ENCODE measurements around the gene INTS3.
"Not testable (repeated sequence)": the region's sequence is repeated elsewhere in the genome, so short reads cannot be mapped to it uniquely, and the experiment has no call there.

The INTS3 gene

DNA sequence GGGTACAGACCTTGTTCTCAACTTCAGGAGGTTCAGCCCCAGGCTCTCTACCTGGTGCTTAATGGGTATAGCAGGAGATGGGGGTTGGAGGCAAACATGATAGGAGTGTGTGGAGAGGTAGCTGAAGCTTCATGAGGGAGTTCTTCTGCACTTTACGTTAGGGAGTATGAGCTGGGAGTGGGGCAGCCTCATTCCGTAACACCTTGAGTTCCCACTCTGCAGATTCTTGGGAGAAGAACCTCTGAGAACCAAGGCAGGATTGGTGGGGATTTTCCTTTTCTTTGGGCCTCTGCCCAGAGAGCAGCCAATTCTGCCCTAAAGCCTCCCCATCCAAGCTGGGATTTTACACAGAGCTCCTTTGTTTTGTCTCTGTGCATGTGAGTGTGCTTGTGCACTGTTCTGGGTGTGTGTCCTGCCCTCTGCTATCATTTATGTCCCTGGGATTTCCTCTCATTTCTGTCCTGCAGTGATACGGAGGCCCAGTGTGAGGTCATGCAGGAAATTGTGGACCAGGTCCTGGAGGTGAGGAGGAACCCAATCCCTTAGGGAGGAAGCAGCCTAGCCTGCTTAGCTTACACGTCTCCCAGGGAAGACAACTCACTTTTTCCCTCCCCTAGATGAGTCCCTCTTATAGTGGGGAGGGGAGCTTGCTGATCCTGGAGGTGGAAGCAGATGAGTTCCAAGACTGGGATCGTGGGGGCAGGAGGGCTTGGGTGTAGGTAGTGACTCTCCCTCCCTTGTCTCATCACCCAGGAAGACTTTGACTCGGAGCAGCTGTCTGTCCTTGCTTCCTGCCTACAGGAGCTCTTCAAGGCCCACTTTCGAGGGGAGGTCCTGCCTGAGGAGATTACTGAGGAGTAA, 35.7 kb downstream of the INTS3 start:
- DNase-seq (ENCODE audit: low read depth), result no peak

- DNase-seq (ENCODE audit: low read depth), result no peak
These were observed 36.5 kb downstream of the INTS3 start for GRCh38 chr1:153764310-153764709.

DNA sequence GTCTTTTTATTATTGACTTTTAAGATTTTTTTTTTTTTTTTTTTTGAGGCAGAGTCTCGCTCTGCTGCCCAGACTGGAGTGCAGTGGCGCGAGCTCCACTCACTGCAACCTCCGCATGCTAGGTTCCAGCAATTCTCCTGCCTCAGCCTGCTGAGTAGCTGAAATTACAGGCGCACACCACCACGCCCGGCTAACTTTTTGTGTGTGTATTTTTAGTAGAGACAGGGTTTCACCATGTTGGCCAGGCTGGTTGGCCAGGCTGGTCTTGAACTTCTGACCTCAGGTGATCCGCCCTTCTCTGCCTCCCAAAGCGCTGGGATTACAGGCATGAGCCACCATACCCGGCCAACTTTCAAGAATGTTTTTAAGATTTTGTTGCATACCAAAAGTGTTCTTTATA, 38.8 kb downstream of the INTS3 start:
- not testable (repeated sequence) for DNase-seq (ENCODE audit: low read depth)

DNA sequence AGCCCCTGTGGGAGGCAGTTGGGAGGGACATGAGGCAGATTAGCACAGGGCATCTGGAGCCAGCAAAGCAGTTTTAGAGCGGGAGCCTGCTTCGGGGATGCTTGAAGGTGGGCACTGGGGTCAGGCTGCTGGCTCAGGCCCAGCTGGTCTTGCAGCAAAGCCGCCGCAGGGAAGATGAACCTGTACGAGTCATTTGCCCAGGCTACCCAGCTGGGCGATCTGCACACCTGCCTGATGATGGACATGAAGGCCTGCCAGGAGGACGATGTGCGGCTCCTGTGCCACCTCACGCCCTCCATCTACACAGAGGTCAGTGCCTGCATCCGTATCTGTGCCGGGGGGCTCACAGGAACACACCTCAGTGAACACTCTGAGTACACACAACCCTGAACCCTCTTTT, 39.7 kb downstream of the INTS3 start:
- no peak for DNase-seq (ENCODE audit: low read depth)

- DNase-seq (ENCODE audit: low read depth), result no peak
These were observed 40.7 kb downstream of the INTS3 start for GRCh38 chr1:153768316-153769181.

- no peak for DNase-seq (ENCODE audit: low read depth)
These were observed 41.4 kb downstream of the INTS3 start for GRCh38 chr1:153769221-153769620.

DNA sequence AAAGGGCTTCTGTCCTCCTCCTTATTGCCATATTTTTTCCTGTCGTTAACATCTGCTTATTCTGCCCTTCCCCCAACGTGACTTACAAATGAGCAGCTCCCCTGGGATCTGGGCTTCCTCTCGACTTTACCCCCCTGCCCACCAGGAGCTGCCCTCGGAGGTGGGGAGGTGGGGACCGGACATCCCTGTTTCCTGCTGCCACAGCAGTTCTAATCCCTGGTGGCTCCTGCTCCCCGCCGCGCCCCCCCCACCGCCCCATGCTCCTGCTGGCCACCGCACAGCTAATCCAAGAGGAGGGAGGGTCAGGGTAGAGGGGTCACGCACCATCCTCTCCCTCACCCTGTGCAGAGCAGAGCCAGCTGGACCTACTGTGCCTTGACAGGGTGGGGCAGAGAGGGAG, 42.9 kb downstream of the INTS3 start:
- no peak for DNase-seq (ENCODE audit: low read depth)

GRCh38 chr1:153771261-153771660, 43.4 kb downstream of the INTS3 start:
- DNase-seq (ENCODE audit: low read depth), result no peak

- DNase-seq (ENCODE audit: low read depth), result no peak
These were observed 44.2 kb downstream of the INTS3 start for GRCh38 chr1:153771841-153772593.

DNA sequence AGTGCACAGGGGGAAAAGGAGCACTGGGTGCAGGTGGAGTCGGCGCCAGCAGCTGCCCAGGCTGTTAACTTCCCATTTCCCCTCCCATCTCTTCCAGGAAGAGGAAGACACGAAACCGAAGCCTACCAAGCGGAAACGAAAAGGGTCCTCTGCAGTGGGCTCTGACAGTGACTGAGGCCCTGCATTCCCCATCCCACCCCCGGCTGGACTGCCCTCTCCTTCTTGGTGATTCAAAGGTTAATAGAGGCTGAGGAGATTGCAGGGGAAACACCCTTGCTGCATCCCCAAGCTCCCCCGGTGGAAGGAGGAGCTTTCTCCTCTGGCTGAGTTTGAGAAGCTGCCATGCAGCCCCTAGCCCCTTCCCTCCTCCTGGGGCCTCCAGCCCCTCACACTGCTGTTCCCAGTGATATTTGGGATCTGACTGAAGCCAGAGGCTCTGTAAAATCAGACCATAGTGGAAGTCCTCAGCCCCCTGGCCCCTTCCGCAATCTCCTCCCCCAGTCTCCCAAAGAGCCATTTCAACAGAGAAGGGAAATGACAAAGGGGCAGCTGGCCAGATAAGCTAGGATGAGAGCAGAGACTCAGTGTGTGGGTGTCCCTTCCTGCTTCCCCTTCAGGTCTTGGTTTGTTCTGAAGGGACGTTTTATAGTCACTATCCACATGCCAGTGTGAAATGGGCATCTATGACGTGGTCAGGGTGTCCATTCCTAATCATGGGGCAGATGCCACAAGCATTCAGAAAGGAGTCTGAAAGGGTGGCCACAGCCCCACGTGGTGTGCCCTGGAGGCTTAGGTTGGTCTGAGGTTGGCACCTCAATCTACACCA, 45.5 kb downstream of the INTS3 start:
- DNase-seq (ENCODE audit: low read depth), result no peak

GRCh38 chr1:153774026-153774595, 46.3 kb downstream of the INTS3 start:
- no peak for DNase-seq (ENCODE audit: low read depth)

GRCh38 chr1:153774780-153775457, 47.1 kb downstream of the INTS3 start, which contains the start of gene SLC27A3:
TSS of gene SLC27A3 (plus strand) at chr1:153775407. CDS start at chr1:153775498, 91 bp downstream.
- DNase-seq (ENCODE audit: low read depth), result no peak

GRCh38 chr1:153775458-153776327, 47.8 kb downstream of the INTS3 start:
- DNase-seq (ENCODE audit: low read depth), result no peak

DNA sequence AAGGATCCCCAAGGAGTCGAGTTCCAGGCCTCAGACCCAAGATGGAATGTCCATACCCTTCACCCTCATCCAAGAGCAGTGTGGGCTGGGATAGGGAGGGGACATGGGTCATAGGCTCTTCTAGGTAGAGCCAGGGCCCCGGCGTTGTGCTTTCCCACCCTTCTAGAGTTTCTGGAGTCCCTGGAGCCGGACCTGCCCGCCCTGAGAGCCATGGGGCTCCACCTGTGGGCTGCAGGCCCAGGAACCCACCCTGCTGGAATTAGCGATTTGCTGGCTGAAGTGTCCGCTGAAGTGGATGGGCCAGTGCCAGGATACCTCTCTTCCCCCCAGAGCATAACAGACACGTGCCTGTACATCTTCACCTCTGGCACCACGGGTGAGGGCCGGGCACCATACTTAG, 48.5 kb downstream of the INTS3 start:
- no peak for DNase-seq (ENCODE audit: low read depth)

- no peak for DNase-seq (ENCODE audit: low read depth)
These were observed 49.1 kb downstream of the INTS3 start for GRCh38 chr1:153776845-153777370.

GRCh38 chr1:153777648-153778047, 49.8 kb downstream of the INTS3 start:
- no peak for DNase-seq (ENCODE audit: low read depth)

DNA sequence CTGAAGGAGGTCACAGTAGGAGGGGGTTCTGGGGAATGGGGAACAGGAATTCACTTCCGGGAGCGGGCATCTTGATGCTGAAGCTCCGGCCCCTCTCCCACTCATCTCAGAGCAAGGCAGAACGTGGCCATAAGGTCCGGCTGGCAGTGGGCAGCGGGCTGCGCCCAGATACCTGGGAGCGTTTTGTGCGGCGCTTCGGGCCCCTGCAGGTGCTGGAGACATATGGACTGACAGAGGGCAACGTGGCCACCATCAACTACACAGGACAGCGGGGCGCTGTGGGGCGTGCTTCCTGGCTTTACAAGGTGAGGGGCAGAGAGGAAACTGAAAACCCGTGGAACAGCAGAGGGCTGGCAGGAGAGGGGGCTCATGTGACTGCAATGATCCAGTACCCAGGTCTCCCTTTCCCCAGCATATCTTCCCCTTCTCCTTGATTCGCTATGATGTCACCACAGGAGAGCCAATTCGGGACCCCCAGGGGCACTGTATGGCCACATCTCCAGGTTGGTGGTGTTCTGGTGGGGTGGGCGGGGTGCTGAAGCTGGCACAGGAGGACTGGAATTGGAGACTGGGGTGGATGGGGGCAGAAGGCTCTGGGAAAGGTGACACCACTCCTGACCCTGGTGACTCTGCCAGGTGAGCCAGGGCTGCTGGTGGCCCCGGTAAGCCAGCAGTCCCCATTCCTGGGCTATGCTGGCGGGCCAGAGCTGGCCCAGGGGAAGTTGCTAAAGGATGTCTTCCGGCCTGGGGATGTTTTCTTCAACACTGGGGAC, 50.4 kb downstream of the INTS3 start:
- no peak for DNase-seq (ENCODE audit: low read depth)

DNA sequence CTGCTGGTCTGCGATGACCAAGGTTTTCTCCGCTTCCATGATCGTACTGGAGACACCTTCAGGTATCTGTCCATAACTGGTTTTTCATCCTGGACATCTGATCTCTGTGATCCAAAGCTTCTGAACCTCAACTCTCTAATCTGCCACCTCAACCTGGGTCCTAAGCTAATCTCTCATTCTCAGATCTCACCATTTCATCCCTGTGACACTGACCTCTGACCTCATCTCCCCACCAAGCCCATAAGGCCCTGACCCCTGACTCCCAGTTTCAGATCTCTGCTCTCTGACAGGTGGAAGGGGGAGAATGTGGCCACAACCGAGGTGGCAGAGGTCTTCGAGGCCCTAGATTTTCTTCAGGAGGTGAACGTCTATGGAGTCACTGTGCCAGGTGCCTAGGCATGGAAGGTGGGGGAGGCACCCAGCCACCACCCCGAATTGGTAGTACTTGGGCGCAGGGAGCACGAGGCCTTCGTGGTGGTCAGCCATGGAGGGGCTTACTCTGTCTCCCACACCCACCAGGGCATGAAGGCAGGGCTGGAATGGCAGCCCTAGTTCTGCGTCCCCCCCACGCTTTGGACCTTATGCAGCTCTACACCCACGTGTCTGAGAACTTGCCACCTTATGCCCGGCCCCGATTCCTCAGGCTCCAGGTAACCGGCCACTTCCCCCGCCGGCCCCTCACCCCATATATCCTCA, 51.1 kb downstream of the INTS3 start:
- DNase-seq (ENCODE audit: low read depth), result no peak

All from GM04503 (cell line).